Keratinocyte (primary cell): Measurements from ENCODE around the gene SIM2. TPM values are rescaled to one million over a fixed set of nuclear protein-coding genes. Genes with fewer than 3 reads are reported as not detected.

ENCODE experiments used
- DNase-seq: peaks from one replicate; pipeline ENCODE4 v3.0.0-alpha.2; 2011; ENCODE audit warnings: low read depth, missing footprints, low spot score
- FAIRE-seq: peaks from 2 replicates; lab custom pipeline; 2011; peaks lifted over from hg19 to GRCh38; lab: Jason Lieb, UNC
- H2AFZ ChIP-seq: 2 replicates; pipeline ENCODE4 v1.6.0; 2012; ENCODE audit warnings: low read length, control low read depth, inconsistent platforms; ENCODE audit not compliant: control insufficient read depth
- H3K27ac ChIP-seq: 2 replicates; pipeline ENCODE4 v1.5.1; 2011; ENCODE audit warnings: low read length; ENCODE audit not compliant: control insufficient read depth, insufficient read depth
- H3K27me3 ChIP-seq: 3 replicates; pipeline ENCODE4 v1.6.0; 2011; ENCODE audit warnings: low read length; ENCODE audit not compliant: control insufficient read depth, insufficient read depth; ENCODE audit errors: extremely low read depth
- H3K36me3 ChIP-seq, 2 experiments: 2 replicates in 1 of 2; 3 replicates in 1 of 2; pipeline ENCODE4 v1.5.1; 2011; ENCODE audit warnings: low read length in 2 of 2, mild to moderate bottlenecking in 1 of 2; ENCODE audit not compliant: control insufficient read depth in 2 of 2, insufficient read depth in 2 of 2; ENCODE audit errors: extremely low read depth in 1 of 2
- H3K4me1 ChIP-seq: 3 replicates; pipeline ENCODE4 v1.5.1; 2011; ENCODE audit warnings: low read length; ENCODE audit not compliant: control insufficient read depth, insufficient read depth; ENCODE audit errors: extremely low read depth
- H3K4me2 ChIP-seq: 3 replicates; pipeline ENCODE4 v1.6.0; 2011; ENCODE audit warnings: low read depth, low read length; ENCODE audit not compliant: control insufficient read depth, insufficient read depth; ENCODE audit errors: extremely low read depth
- H3K4me3 ChIP-seq, 3 experiments: fragments of 200-600 bp in 1 of 3; sonication (generic) in 1 of 3; 2 replicates in 2 of 3; 3 replicates in 1 of 3; pipeline ENCODE4 v1.5.1; 2011 to 2016; ENCODE audit warnings: low read length in 3 of 3, mild to moderate bottlenecking in 3 of 3, control low read depth in 2 of 3, inconsistent platforms in 1 of 3, low read depth in 1 of 3, mixed read lengths in 1 of 3, mixed run types in 1 of 3, moderate library complexity in 1 of 3; ENCODE audit not compliant: control insufficient read depth in 2 of 3, insufficient read depth in 2 of 3; ENCODE audit errors: extremely low read depth in 1 of 3
- H3K79me2 ChIP-seq: 2 replicates; pipeline ENCODE4 v1.6.0; 2012; ENCODE audit warnings: low read length; ENCODE audit not compliant: control insufficient read depth, insufficient read depth
- H3K9ac ChIP-seq: 3 replicates; pipeline ENCODE4 v1.6.0; 2011; ENCODE audit warnings: low read length; ENCODE audit not compliant: control insufficient read depth, insufficient read depth; ENCODE audit errors: extremely low read depth
- H3K9me1 ChIP-seq: 3 replicates; pipeline ENCODE4 v1.6.0; 2011; ENCODE audit warnings: low read length; ENCODE audit not compliant: control insufficient read depth, insufficient read depth; ENCODE audit errors: extremely low read depth
- H3K9me3 ChIP-seq: 2 replicates; pipeline ENCODE4 v1.5.1; 2012; ENCODE audit warnings: low read depth, low read length; ENCODE audit not compliant: control insufficient read depth
- H4K20me1 ChIP-seq: 3 replicates; pipeline ENCODE4 v1.6.0; 2011; ENCODE audit warnings: low read length; ENCODE audit not compliant: control insufficient read depth, insufficient read depth; ENCODE audit errors: extremely low read depth
- EZH2 ChIP-seq: IDR thresholded peaks from one replicate; pipeline ENCODE4 v1.6.1; 2012; ENCODE audit warnings: inconsistent platforms, mild to moderate bottlenecking, low read length, moderate library complexity
- dilution Hi-C: fragments of 300-500 bp; cut with MboI; formaldehyde crosslinking; loops from one replicate; pipeline ENCODE4 v1.7.0; 2020; ENCODE audit warnings: low sequenced_read_pairs; ENCODE audit not compliant: extremely low pct_ligation_motif_present
- polyA plus RNA-seq, 5 experiments: library from polyadenylated mRNA; depleted of rRNA in 3 of 5; stranded (reverse) in 3 of 5; stranded (forward) in 1 of 5; unstranded in 1 of 5; fragments of >200 nt; gene quantifications; 1 replicate in 1 of 5; 2 replicates in 3 of 5; 3 replicates in 1 of 5; pipeline versions ENCODE4 v1.2.1 to v1.2.3, GENCODE V29; 2011 to 2012; ENCODE audit warnings: missing spikeins in 2 of 5, low read depth in 1 of 5, low replicate concordance in 1 of 5
- TF ChIP-seq, protein P1 (sequence below), 3 experiments: IDR thresholded peaks in 1 of 3; conservative IDR thresholded peaks in 1 of 3; optimal IDR thresholded peaks in 1 of 3; 2 replicates in 2 of 3; 3 replicates in 1 of 3; pipeline versions ENCODE3 to v1.5.1; 2011; ENCODE audit warnings: low read length in 3 of 3, mild to moderate bottlenecking in 3 of 3, moderate library complexity in 2 of 3, control low read depth in 1 of 3, inconsistent platforms in 1 of 3; ENCODE audit not compliant: insufficient read depth in 2 of 3; ENCODE audit errors: extremely low read depth in 1 of 3

The SIM2 gene
- polyA plus RNA-seq, 1 donor (not counting 4 experiments of a cell fraction or from before 2014, with no cell fraction given): 0.05 TPM

DNA sequence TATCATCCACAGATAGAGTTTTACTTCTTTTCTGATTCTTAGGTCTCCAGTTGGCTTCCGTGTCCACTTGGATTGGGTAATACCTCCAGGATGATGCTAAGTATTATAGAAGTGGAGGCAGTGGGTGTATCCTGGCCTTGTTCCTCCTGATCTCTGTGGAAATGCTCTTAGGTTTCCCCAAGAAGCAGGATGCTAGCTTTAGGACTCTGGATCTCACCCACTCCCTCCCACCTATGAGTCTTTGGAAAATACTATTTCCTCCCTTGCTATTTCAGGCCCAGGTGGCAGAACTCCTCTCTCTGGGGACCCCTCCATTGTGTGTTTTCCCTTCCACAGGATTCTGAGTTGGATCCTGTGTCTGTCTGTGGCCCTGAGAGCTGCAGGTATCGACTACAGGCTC is 86.7 kb downstream of the SIM2 start:
- dilution Hi-C loops: no loop called here
- H3K9me1 ChIP-seq: no peaks in the 10 kb centered on the region
- no peaks in the 10 kb centered on the region for H3K9me3 ChIP-seq
- H4K20me1 ChIP-seq: no peaks in the 10 kb centered on the region
- H3K4me2 ChIP-seq: no peak overlapping the region
- peaks cover 33% of the 10 kb centered on the region for H3K4me1 ChIP-seq
- no peaks in the 10 kb centered on the region for H3K27me3 ChIP-seq
- H3K27ac ChIP-seq: no peak overlapping the region
- H3K4me3 ChIP-seq: no peak overlapping the region
- no peak overlapping the region for H2AFZ ChIP-seq
- H3K79me2 ChIP-seq: no peaks in the 10 kb centered on the region
- no peak for TF ChIP-seq EZH2
- TF ChIP-seq, protein P1, sequence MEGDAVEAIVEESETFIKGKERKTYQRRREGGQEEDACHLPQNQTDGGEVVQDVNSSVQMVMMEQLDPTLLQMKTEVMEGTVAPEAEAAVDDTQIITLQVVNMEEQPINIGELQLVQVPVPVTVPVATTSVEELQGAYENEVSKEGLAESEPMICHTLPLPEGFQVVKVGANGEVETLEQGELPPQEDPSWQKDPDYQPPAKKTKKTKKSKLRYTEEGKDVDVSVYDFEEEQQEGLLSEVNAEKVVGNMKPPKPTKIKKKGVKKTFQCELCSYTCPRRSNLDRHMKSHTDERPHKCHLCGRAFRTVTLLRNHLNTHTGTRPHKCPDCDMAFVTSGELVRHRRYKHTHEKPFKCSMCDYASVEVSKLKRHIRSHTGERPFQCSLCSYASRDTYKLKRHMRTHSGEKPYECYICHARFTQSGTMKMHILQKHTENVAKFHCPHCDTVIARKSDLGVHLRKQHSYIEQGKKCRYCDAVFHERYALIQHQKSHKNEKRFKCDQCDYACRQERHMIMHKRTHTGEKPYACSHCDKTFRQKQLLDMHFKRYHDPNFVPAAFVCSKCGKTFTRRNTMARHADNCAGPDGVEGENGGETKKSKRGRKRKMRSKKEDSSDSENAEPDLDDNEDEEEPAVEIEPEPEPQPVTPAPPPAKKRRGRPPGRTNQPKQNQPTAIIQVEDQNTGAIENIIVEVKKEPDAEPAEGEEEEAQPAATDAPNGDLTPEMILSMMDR (optimal IDR thresholded peaks at IDR 0.05 in 1 of 3, IDR thresholded peaks at IDR 0.05 in 1 of 3, conservative IDR thresholded peaks at IDR 0.05 in 1 of 3; ENCODE audit: extremely low read depth in 1 of 3, insufficient read depth in 2 of 3, low read length in 3 of 3): no peak
- no peaks in the 10 kb centered on the region for H3K36me3 ChIP-seq
- FAIRE-seq: no peak
- no peak overlapping the region for H3K9ac ChIP-seq
- no peak for DNase-seq

DNA sequence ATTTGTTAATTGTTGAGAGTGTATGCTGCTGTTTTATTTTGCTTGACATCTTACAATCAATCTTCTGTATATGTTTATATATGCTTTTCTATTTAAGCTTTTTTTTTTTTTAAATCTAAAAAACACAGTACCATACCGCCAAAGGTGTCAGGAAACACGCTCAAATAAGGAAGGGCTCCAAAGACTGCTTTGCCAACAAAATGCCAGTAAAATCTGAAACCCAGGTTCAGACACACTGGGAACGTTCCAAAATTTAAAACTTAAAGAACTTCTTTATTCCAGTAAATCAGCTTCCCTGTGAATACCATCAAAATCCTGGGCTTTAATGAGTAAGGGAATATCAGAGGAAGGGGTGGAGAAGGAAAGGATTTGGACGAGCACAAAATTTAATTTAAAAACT is 87.3 kb downstream of the SIM2 start:
- H3K36me3 ChIP-seq: no peaks in the 10 kb centered on the region
- DNase-seq (no peak), FAIRE-seq (no peak)
- no peak overlapping the region for H2AFZ ChIP-seq
- H3K4me2 ChIP-seq: no peak overlapping the region
- no peaks in the 10 kb centered on the region for H3K79me2 ChIP-seq
- H3K9me1 ChIP-seq: no peaks in the 10 kb centered on the region
- no peaks in the 10 kb centered on the region for H3K27me3 ChIP-seq
- no peaks in the 10 kb centered on the region for H3K9me3 ChIP-seq
- H3K4me3 ChIP-seq: no peak overlapping the region
- dilution Hi-C loops: no loop called here
- H3K27ac ChIP-seq: no peak overlapping the region
- peaks cover 33% of the 10 kb centered on the region for H3K4me1 ChIP-seq
- H3K9ac ChIP-seq: no peak overlapping the region
- TF ChIP-seq EZH2: no peak
- TF ChIP-seq, protein P1 (optimal IDR thresholded peaks at IDR 0.05 in 1 of 3, IDR thresholded peaks at IDR 0.05 in 1 of 3, conservative IDR thresholded peaks at IDR 0.05 in 1 of 3; ENCODE audit: extremely low read depth in 1 of 3, insufficient read depth in 2 of 3, low read length in 3 of 3): no peak
- H4K20me1 ChIP-seq: no peaks in the 10 kb centered on the region
